ENCODE data around the gene ADGRV1. TPM values are rescaled to one million over a fixed set of nuclear protein-coding genes. Genes with fewer than 3 reads are reported as not detected.

Gene ADGRV1
- total and polyA plus RNA-seq, 9 of the 15 experiments (the other 6 are each of a cell fraction or from before 2014, with no cell fraction given), result 21.7 to 156 (median 58.2) TPM

GRCh38 chr5:91090995-91091394 is 532.4 kb downstream of the ADGRV1 start:
- CTCF ChIA-PET (ENCODE audit: low intra/inter-chr PET ratio), result no interaction called here
- in situ Hi-C loops (cut with MboI) (loop anchor here (5.0 kb wide), 1 partner anchor 219 kb away; no protein-coding TSS in a partner anchor), intact Hi-C loops (cut with micrococcal nuclease) (no loop called here)
- no TSS peak for BruUV-seq (replicated peaks)
- POLR2A ChIA-PET, result interaction anchor here (0.7 to 1.2 kb wide), 3 partner anchors 9 to 290 kb away, joined by 3 to 4 read pairs (median 3); no protein-coding TSS in a partner anchor
- Histone ChIP-seq H3K9ac (ENCODE audit: insufficient read depth in 1 of 2, low read depth in 2 of 2, low read length in 2 of 2) (no peak overlapping the region), H3K9me3 (replicated peaks; ENCODE audit: control insufficient read depth, insufficient read depth, low read depth, low read length) (no peaks in the 10 kb centered on the region), H2AFZ (ENCODE audit: low read depth, low read length) (no peak overlapping the region), H3K4me2 (ENCODE audit: insufficient read depth, low read length) (no peak overlapping the region), H3K9me1 (ENCODE audit: control insufficient read depth, insufficient read depth, low read length) (no peaks in the 10 kb centered on the region), H3K27me3 (ENCODE audit: control insufficient read depth in 2 of 2, insufficient read depth in 2 of 2, low read length in 2 of 2) (no peaks in the 10 kb centered on the region), H3K36me3 (ENCODE audit: control insufficient read depth, insufficient read depth, low read length) (peaks cover 2% of the 10 kb centered on the region; the same call in 1 of the 3 replicates), H3K27ac (ENCODE audit: extremely low read depth, low read depth, low read length) (no peak overlapping the region), H3K4me3 (no peak overlapping the region), H4K20me1 (replicated peaks; ENCODE audit: control insufficient read depth, insufficient read depth, low read length) (no peaks in the 10 kb centered on the region), H3K4me1 (replicated peaks in 1 of 2; ENCODE audit: control insufficient read depth in 2 of 2, insufficient read depth in 2 of 2, low read length in 2 of 2) (no peaks in the 10 kb centered on the region; a peak in 1 of 5 replicates), H3K79me2 (ENCODE audit: control insufficient read depth, insufficient read depth, low read length) (no peaks in the 10 kb centered on the region)
- ATAC-seq (no peak), FAIRE-seq (no peak), DNase-seq (ENCODE audit: extremely low read depth in 1 of 4, low spot score in 3 of 4) (no peak)
- TF ChIP-seq MEIS2 (IDR thresholded peaks at IDR 0.05; ENCODE audit: partially characterized antibody) (peak; percentile 22), ERF (CRISPR knock-in tag; IDR thresholded peaks at IDR 0.05) (no peak)
- 11% methylated on average over 1 of the region's 1 CpG for WGBS (ENCODE audit: insufficient coverage, low coverage, missing lambda C conversion rate)

GRCh38 chr5:91091471-91092234 is 533.1 kb downstream of the ADGRV1 start:
- Histone ChIP-seq H3K79me2 (ENCODE audit: control insufficient read depth, insufficient read depth, low read length) (no peaks in the 10 kb centered on the region), H3K9me3 (replicated peaks; ENCODE audit: control insufficient read depth, insufficient read depth, low read depth, low read length) (no peaks in the 10 kb centered on the region), H2AFZ (ENCODE audit: low read depth, low read length) (no peak overlapping the region), H3K27me3 (ENCODE audit: control insufficient read depth in 2 of 2, insufficient read depth in 2 of 2, low read length in 2 of 2) (no peaks in the 10 kb centered on the region), H4K20me1 (replicated peaks; ENCODE audit: control insufficient read depth, insufficient read depth, low read length) (no peaks in the 10 kb centered on the region), H3K9ac (ENCODE audit: insufficient read depth in 1 of 2, low read depth in 2 of 2, low read length in 2 of 2) (no peak overlapping the region), H3K9me1 (ENCODE audit: control insufficient read depth, insufficient read depth, low read length) (no peaks in the 10 kb centered on the region), H3K36me3 (ENCODE audit: control insufficient read depth, insufficient read depth, low read length) (peaks cover 2% of the 10 kb centered on the region; the same call in 1 of the 3 replicates), H3K27ac (ENCODE audit: extremely low read depth, low read depth, low read length) (no peak overlapping the region), H3K4me1 (replicated peaks in 1 of 2; ENCODE audit: control insufficient read depth in 2 of 2, insufficient read depth in 2 of 2, low read length in 2 of 2) (no peaks in the 10 kb centered on the region; a peak in 1 of 5 replicates), H3K4me3 (no peak overlapping the region), H3K4me2 (ENCODE audit: insufficient read depth, low read length) (no peak overlapping the region)
- CTCF ChIA-PET (ENCODE audit: low intra/inter-chr PET ratio), result no interaction called here
- FAIRE-seq, result no peak
- intact Hi-C loops (cut with micrococcal nuclease), result no loop called here
- POLR2A ChIA-PET, result interaction anchor here (0.7 to 1.2 kb wide), 3 partner anchors 8 to 289 kb away, joined by 3 to 4 read pairs (median 3); no protein-coding TSS in a partner anchor
- ATAC-seq, result no peak
- in situ Hi-C loops (cut with MboI), result loop anchor here (5.0 kb wide), 1 partner anchor 219 kb away; no protein-coding TSS in a partner anchor
- no TSS peak for BruUV-seq (replicated peaks)
- WGBS (ENCODE audit: insufficient coverage, low coverage, missing lambda C conversion rate), result 73% methylated on average over 4 of the region's 4 CpGs
- no peak for TF ChIP-seq GATA2 (CRISPR knock-in tag; IDR thresholded peaks at IDR 0.05)
- TF ChIP-seq ZNF316 (IDR thresholded peaks at IDR 0.05), result peak; percentile 9; the same call in 1 of the 2 replicates
- TF ChIP-seq ZNF347 (CRISPR knock-in tag; IDR thresholded peaks at IDR 0.05; ENCODE audit: low read depth), result no peak
- TF ChIP-seq XRCC3 (IDR thresholded peaks at IDR 0.05), result no peak
- TF ChIP-seq MEIS2 (IDR thresholded peaks at IDR 0.05; ENCODE audit: partially characterized antibody), result peak; percentile 71
- TF ChIP-seq HEY1 (CRISPR knock-in tag; IDR thresholded peaks at IDR 0.05; ENCODE audit: borderline replicate concordance), result no peak
- no peak for TF ChIP-seq TCFL5 (CRISPR knock-in tag; conservative IDR thresholded peaks at IDR 0.05)
- TF ChIP-seq PKNOX1 (IDR thresholded peaks at IDR 0.05), result peak; percentile 65
- no peak for TF ChIP-seq PBX2 (CRISPR knock-in tag; IDR thresholded peaks at IDR 0.05; ENCODE audit: low read depth)
- TF ChIP-seq PBX2 (tag; conservative IDR thresholded peaks at IDR 0.05; ENCODE audit: low read depth), result peak; percentile 52; the same call in 1 of the 2 replicates
- DNase-seq (ENCODE audit: extremely low read depth in 1 of 4, low spot score in 3 of 4), result no peak

Measured in K562 (cell line).